HS-27A (cell line): ENCODE results near the gene ZNF618.

ENCODE experiments used
- DNase-seq: peaks from one replicate; pipeline ENCODE4 v3.0.0-alpha.2; 2012; ENCODE audit warnings: low read depth, missing footprints

ZNF618 gene

GRCh38 chr9:114023961-114024360, 147.9 kb downstream of the ZNF618 start:
- no peak for DNase-seq

- DNase-seq, result no peak
Measured at GRCh38 chr9:114025196-114025753, 149.2 kb downstream of the ZNF618 start.

GRCh38 chr9:114025760-114026159, 149.7 kb downstream of the ZNF618 start:
- DNase-seq, result no peak

GRCh38 chr9:114026335-114026734, 150.2 kb downstream of the ZNF618 start:
- no peak for DNase-seq

- no peak for DNase-seq
Measured at GRCh38 chr9:114027159-114027862, 151.2 kb downstream of the ZNF618 start.

- no peak for DNase-seq
Measured at GRCh38 chr9:114027863-114028465, 151.9 kb downstream of the ZNF618 start.

- no peak for DNase-seq
Measured at GRCh38 chr9:114028646-114029045, 152.5 kb downstream of the ZNF618 start.

- no peak for DNase-seq
Measured at GRCh38 chr9:114029311-114030170, 153.4 kb downstream of the ZNF618 start.

- DNase-seq, result no peak
Measured at GRCh38 chr9:114030364-114030763, 154.3 kb downstream of the ZNF618 start.

GRCh38 chr9:114031037-114031630, 155.0 kb downstream of the ZNF618 start:
- DNase-seq, result no peak

- DNase-seq, result no peak
Measured at GRCh38 chr9:114031948-114032840, 156.1 kb downstream of the ZNF618 start.

GRCh38 chr9:114033397-114034103, 157.4 kb downstream of the ZNF618 start:
- DNase-seq, result no peak

GRCh38 chr9:114034196-114034595, 158.1 kb downstream of the ZNF618 start:
- DNase-seq, result no peak

- DNase-seq, result no peak
Measured at GRCh38 chr9:114034661-114035062, 158.6 kb downstream of the ZNF618 start.

- DNase-seq, result no peak
Measured at GRCh38 chr9:114035221-114035844, 159.2 kb downstream of the ZNF618 start.

- no peak for DNase-seq
Measured at GRCh38 chr9:114035845-114036801, 160.0 kb downstream of the ZNF618 start.

- DNase-seq, result no peak
Measured at GRCh38 chr9:114037249-114037648, 161.1 kb downstream of the ZNF618 start.

- DNase-seq, result no peak
Measured at GRCh38 chr9:114037961-114038723, 162.0 kb downstream of the ZNF618 start.
